IMR-90 (cell line): Measurements from ENCODE around the gene SCCPDH. TPM values are rescaled to one million over a fixed set of nuclear protein-coding genes. Genes with fewer than 3 reads are reported as not detected.

Experiments used
- ATAC-seq: fragments of 200-7000 bp; cut with Tn5 transposase; 2 replicates; pipeline ENCODE4 v1.9.1; 2020; ENCODE audit warnings: low read depth, mild to moderate bottlenecking, moderate library complexity
- BruUV-seq: library from RNA; stranded (reverse); fragments of 400-500 nt; replicated peaks from 2 replicates; lab custom pipeline; 2021; lab: Mats Ljungman, UMichigan
- CTCF ChIA-PET: fragments of 300-600 bp; formaldehyde crosslinking; extraction: SDS; loops from one replicate; lab custom pipeline; 2021; ENCODE audit warnings: antibody characterized with exemption; lab: Yijun Ruan, JAX
- POLR2A ChIA-PET: fragments of 300-600 bp; sonication (Branson Sonifier 250); formaldehyde crosslinking; loops from one replicate; lab custom pipeline; 2022; ENCODE audit warnings: antibody characterized with exemption; ENCODE audit not compliant: unreplicated experiment; lab: Charles Lee
- DNase-seq: peaks from one replicate; pipeline ENCODE4 v3.0.0; 2013
- H2AFZ ChIP-seq: replicated peaks from 2 replicates; pipeline ENCODE3; 2013; ENCODE audit warnings: low read length, mild to moderate bottlenecking; ENCODE audit not compliant: poor library complexity
- H2AK5ac ChIP-seq: 2 replicates; pipeline ENCODE4 v1.6.1; 2013; ENCODE audit warnings: low read depth, low read length, inconsistent platforms
- H2AK9ac ChIP-seq: replicated peaks from 2 replicates; pipeline ENCODE3; 2013; ENCODE audit warnings: mild to moderate bottlenecking, low read depth, low read length, moderate library complexity; ENCODE audit not compliant: poor library complexity
- H2BK120ac ChIP-seq: 2 replicates; pipeline ENCODE4 v1.6.1; 2013; ENCODE audit warnings: low read depth, low read length, inconsistent platforms
- H2BK15ac ChIP-seq: 3 replicates; pipeline ENCODE4 v1.6.1; 2013; ENCODE audit warnings: low read depth, low read length, inconsistent platforms
- H2BK20ac ChIP-seq: 2 replicates; pipeline ENCODE4 v1.6.1; 2013; ENCODE audit warnings: low read depth, mild to moderate bottlenecking, inconsistent platforms, low read length, moderate library complexity
- H2BK5ac ChIP-seq: 2 replicates; pipeline ENCODE4 v1.6.1; 2013; ENCODE audit warnings: mild to moderate bottlenecking, low read depth, low read length, inconsistent platforms; ENCODE audit not compliant: poor library complexity, severe bottlenecking
- H3K14ac ChIP-seq: replicated peaks from 2 replicates; pipeline ENCODE4 v1.6.1; 2013; ENCODE audit warnings: low read depth, low read length, inconsistent platforms
- H3K18ac ChIP-seq: 2 replicates; pipeline ENCODE4 v1.6.1; 2013; ENCODE audit warnings: low read depth, low read length, control low read depth
- H3K23ac ChIP-seq: 2 replicates; pipeline ENCODE4 v1.6.1; 2013; ENCODE audit warnings: low read depth, low read length, inconsistent platforms
- H3K27ac ChIP-seq: 2 replicates; pipeline ENCODE4 v1.5.1; 2013; ENCODE audit warnings: mild to moderate bottlenecking, control low read depth, low read length; ENCODE audit not compliant: insufficient read depth
- H3K27me3 ChIP-seq: 2 replicates; pipeline ENCODE4 v1.6.1; 2013; ENCODE audit warnings: low read length; ENCODE audit not compliant: control insufficient read depth, insufficient read depth
- H3K36me3 ChIP-seq: 2 replicates; pipeline ENCODE4 v1.6.1; 2013; ENCODE audit warnings: low read length, mixed read lengths; ENCODE audit not compliant: control insufficient read depth, insufficient read depth
- H3K4ac ChIP-seq: 2 replicates; pipeline ENCODE4 v1.6.1; 2013; ENCODE audit warnings: low read depth, low read length, inconsistent platforms
- H3K4me1 ChIP-seq: 2 replicates; pipeline ENCODE4 v1.6.1; 2013; ENCODE audit warnings: low read length, mixed read lengths; ENCODE audit not compliant: control insufficient read depth, insufficient read depth
- H3K4me2 ChIP-seq: 2 replicates; pipeline ENCODE4 v1.6.1; 2013; ENCODE audit warnings: low read depth, mild to moderate bottlenecking, control low read depth, low read length, moderate library complexity
- H3K4me3 ChIP-seq: 2 replicates; pipeline ENCODE4 v1.5.1; 2013; ENCODE audit warnings: low read depth, mild to moderate bottlenecking, control low read depth, low read length, moderate library complexity; ENCODE audit not compliant: insufficient read depth
- H3K56ac ChIP-seq: 2 replicates; pipeline ENCODE4 v1.6.1; 2013; ENCODE audit warnings: low read length, inconsistent platforms; ENCODE audit not compliant: insufficient read depth; ENCODE audit errors: extremely low read depth
- H3K79me1 ChIP-seq, 2 experiments: 2 replicates each; pipeline ENCODE4 v1.6.1; 2013; ENCODE audit warnings: low read length in 2 of 2, inconsistent platforms in 1 of 2, low read depth in 1 of 2
- H3K9ac ChIP-seq: 2 replicates; pipeline ENCODE4 v1.6.1; 2013; ENCODE audit warnings: low read depth, low read length, control low read depth
- H3K9me1 ChIP-seq: 2 replicates; pipeline ENCODE4 v1.6.1; 2013; ENCODE audit warnings: low read length, inconsistent platforms; ENCODE audit not compliant: insufficient read depth
- H3K9me3 ChIP-seq: 2 replicates; pipeline ENCODE4 v1.6.1; 2013; ENCODE audit warnings: low read length; ENCODE audit not compliant: control insufficient read depth, insufficient read depth
- H4K20me1 ChIP-seq: 2 replicates; pipeline ENCODE4 v1.6.1; 2013; ENCODE audit warnings: low read length, inconsistent platforms; ENCODE audit not compliant: insufficient read depth
- H4K5ac ChIP-seq: 2 replicates; pipeline ENCODE4 v1.6.1; 2013; ENCODE audit warnings: mild to moderate bottlenecking, low read depth, low read length, control low read depth
- H4K8ac ChIP-seq, 2 experiments: 2 replicates each; pipeline ENCODE4 v1.6.1; 2013; ENCODE audit warnings: low read depth in 2 of 2, low read length in 2 of 2, control low read depth in 1 of 2, inconsistent platforms in 1 of 2
- H4K91ac ChIP-seq: 2 replicates; pipeline ENCODE4 v1.6.1; 2013; ENCODE audit warnings: low read depth, low read length, inconsistent platforms; ENCODE audit not compliant: insufficient read depth
- BHLHE40 ChIP-seq: fragments of 150-350 bp; IDR thresholded peaks from 2 replicates; pipeline ENCODE4 v1.6.1; 2016; ENCODE audit warnings: mild to moderate bottlenecking, low read depth, low read length
- CEBPB ChIP-seq: IDR thresholded peaks from 2 replicates; pipeline ENCODE4 v1.6.1; 2012; ENCODE audit warnings: low read depth, low read length, improper control_type of control experiment
- CHD1 ChIP-seq: IDR thresholded peaks from 2 replicates; pipeline ENCODE4 v1.6.1; 2012; ENCODE audit warnings: low read depth, low read length, improper control_type of control experiment
- CTCF ChIP-seq: conservative IDR thresholded peaks from 2 replicates; pipeline ENCODE4 v1.5.1; 2012; ENCODE audit warnings: mild to moderate bottlenecking, low read depth, low read length, improper control_type of control experiment
- ELK1 ChIP-seq: fragments of 150-350 bp; IDR thresholded peaks from 2 replicates; pipeline ENCODE4 v1.6.1; 2016; ENCODE audit warnings: low read depth, mild to moderate bottlenecking, low read length, moderate library complexity, borderline replicate concordance
- FOS ChIP-seq: fragments of 150-350 bp; IDR thresholded peaks from 2 replicates; pipeline ENCODE4 v1.6.1; 2016; ENCODE audit warnings: low read depth, low read length
- MAFK ChIP-seq: IDR thresholded peaks from 2 replicates; pipeline ENCODE4 v1.6.1; 2012; ENCODE audit warnings: low read depth, low read length, improper control_type of control experiment
- MAZ ChIP-seq: IDR thresholded peaks from 2 replicates; pipeline ENCODE4 v1.6.1; 2012; ENCODE audit warnings: low read depth, mild to moderate bottlenecking, low read length, improper control_type of control experiment, moderate library complexity, borderline replicate concordance
- MXI1 ChIP-seq: IDR thresholded peaks from 2 replicates; pipeline ENCODE4 v1.6.1; 2012; ENCODE audit warnings: low read depth, mild to moderate bottlenecking, low read length, moderate library complexity, borderline replicate concordance
- NFE2L2 ChIP-seq: fragments of 150-350 bp; IDR thresholded peaks from 2 replicates; pipeline ENCODE4 v1.6.1; 2016; ENCODE audit warnings: low read depth, mild to moderate bottlenecking, low read length
- POLR2A ChIP-seq: IDR thresholded peaks from 2 replicates; pipeline ENCODE4 v1.6.1; 2012; ENCODE audit warnings: mild to moderate bottlenecking, low read depth, low read length
- RAD21 ChIP-seq: IDR thresholded peaks from 2 replicates; pipeline ENCODE4 v1.6.1; 2012; ENCODE audit warnings: low read length, improper control_type of control experiment
- RCOR1 ChIP-seq: IDR thresholded peaks from 2 replicates; pipeline ENCODE4 v1.6.1; 2012; ENCODE audit warnings: mild to moderate bottlenecking, low read length, improper control_type of control experiment; ENCODE audit not compliant: insufficient replicate concordance
- RFX5 ChIP-seq: IDR thresholded peaks from 2 replicates; pipeline ENCODE4 v1.8.0; 2012; ENCODE audit warnings: low read depth, mild to moderate bottlenecking, low read length, moderate library complexity
- SMC3 ChIP-seq: fragments of 150-350 bp; IDR thresholded peaks from 2 replicates; pipeline ENCODE4 v1.6.1; 2016; ENCODE audit warnings: low read depth, mild to moderate bottlenecking, antibody characterized with exemption, low read length, moderate library complexity
- USF2 ChIP-seq: fragments of 150-350 bp; IDR thresholded peaks from 2 replicates; pipeline ENCODE4 v1.6.1; 2017; ENCODE audit warnings: mild to moderate bottlenecking, antibody characterized with exemption, low read length, low read depth
- WGBS, 2 experiments: methylation state at CpG; one replicate each; pipeline versions ENCODE4 v1.1.5 to v1.1.7; 2013; ENCODE audit warnings: missing lambda C conversion rate in 2 of 2; ENCODE audit not compliant: insufficient read length in 1 of 2; ENCODE audit errors: extremely low coverage in 2 of 2; 5-methylcytosine and 5-hydroxymethylcytosine counted together
- dilution Hi-C: fragments of 300-500 bp; cut with HindIII; formaldehyde crosslinking; loops from one replicate; pipeline ENCODE4 v1.14.3; 2018; ENCODE audit warnings: low sequenced_read_pairs; ENCODE audit not compliant: unreplicated experiment
- in situ Hi-C: fragments of 300-500 bp; cut with MboI; formaldehyde crosslinking; loops from 3 replicates; pipeline ENCODE4 v1.14.3; 2019; ENCODE audit warnings: low sequenced_read_pairs, inconsistent platforms, mixed read lengths
- intact Hi-C: fragments of 100-400 bp; cut with micrococcal nuclease; formaldehyde crosslinking; loops from 2 replicates; pipeline ENCODE4 v1.10.0; 2022
- polyA plus RNA-seq, 3 experiments: library from polyadenylated mRNA; depleted of rRNA; stranded (reverse); fragments of >200 nt; gene quantifications; 2 replicates each; pipeline ENCODE4 v1.2.3, GENCODE V29; 2012; ENCODE audit warnings: low replicate concordance in 1 of 3
- total RNA-seq: library from RNA; depleted of rRNA; stranded (reverse); fragments of >200 nt; gene quantifications from 2 replicates; pipeline ENCODE4 v1.2.3, GENCODE V29; 2012

SCCPDH gene
- total and polyA plus RNA-seq, 2 of the 4 experiments (the other 2 are of a cell fraction) = 26.9 to 37.8 TPM

- Histone ChIP-seq H3K4me1 (peaks cover 4% of the 10 kb centered on the region), H3K56ac (no peak overlapping the region), H3K9me1 (peaks cover 2% of the 10 kb centered on the region; the same call in 1 of the 2 replicates), H3K27ac (peak overlapping the region; percentile 23; the same call in 1 of the 2 replicates), H3K9ac (no peak overlapping the region), H2BK5ac (peak overlapping the region; percentile 2), H4K91ac (no peak overlapping the region), H2AK9ac (no peak overlapping the region), H3K23ac (no peak overlapping the region), H4K8ac (no peak overlapping the region), H3K18ac (no peak overlapping the region), H4K20me1 (no peaks in the 10 kb centered on the region; the same call in 1 of the 2 replicates), H3K36me3 (peaks cover 13% of the 10 kb centered on the region), H2BK15ac (no peak overlapping the region), H3K9me3 (no peaks in the 10 kb centered on the region), H2AK5ac (no peak overlapping the region), H3K27me3 (no peaks in the 10 kb centered on the region), H4K5ac (no peak overlapping the region), H2AFZ (no peak overlapping the region), H3K4me2 (no peak overlapping the region), H3K4me3 (no peak overlapping the region), H3K79me1 (no peaks in the 10 kb centered on the region), H3K14ac (no peak overlapping the region), H3K4ac (no peak overlapping the region), H2BK20ac (no peak overlapping the region), H2BK120ac (no peak overlapping the region)
- in situ Hi-C loops = no loop called here
- DNase-seq (no peak), ATAC-seq (peak; percentile 7; the same call in 1 of the 2 replicates)
- BruUV-seq = no TSS peak
- TF ChIP-seq NFE2L2 (no peak), RAD21 (no peak), USF2 (no peak), ELK1 (no peak), MAZ (no peak), CEBPB (no peak), RCOR1 (no peak), CHD1 (no peak), POLR2A (no peak), BHLHE40 (no peak), FOS (no peak), CTCF (no peak), RFX5 (no peak), SMC3 (no peak), MAFK (no peak), MXI1 (no peak)
- ChIA-PET CTCF (interaction anchor here (0.8 kb wide), 1 partner anchor 80 kb away, joined by 3 read pairs; no protein-coding TSS in a partner anchor), POLR2A (no interaction called here)
- WGBS, 2 experiments = 75% methylated on average over 4 of the region's 11 CpGs; no CpG with 5 or more reads in 1 of the 2 experiments
- intact Hi-C loops = no loop called here
- dilution Hi-C loops = no loop called here
Measured at GRCh38 chr1:246768403-246769020, 44.3 kb downstream of the SCCPDH start.
